IMR-90 (cell line): Measurements from ENCODE around the gene RNF141.

Experiments
- BHLHE40 ChIP-seq: fragments of 150-350 bp; IDR thresholded peaks from 2 replicates; pipeline ENCODE4 v1.6.1; 2016; ENCODE audit warnings: mild to moderate bottlenecking, low read depth, low read length
- CEBPB ChIP-seq: IDR thresholded peaks from 2 replicates; pipeline ENCODE4 v1.6.1; 2012; ENCODE audit warnings: low read depth, low read length, improper control_type of control experiment
- MAFK ChIP-seq: IDR thresholded peaks from 2 replicates; pipeline ENCODE4 v1.6.1; 2012; ENCODE audit warnings: low read depth, low read length, improper control_type of control experiment
- MAZ ChIP-seq: IDR thresholded peaks from 2 replicates; pipeline ENCODE4 v1.6.1; 2012; ENCODE audit warnings: low read depth, mild to moderate bottlenecking, low read length, improper control_type of control experiment, moderate library complexity, borderline replicate concordance
- MXI1 ChIP-seq: IDR thresholded peaks from 2 replicates; pipeline ENCODE4 v1.6.1; 2012; ENCODE audit warnings: low read depth, mild to moderate bottlenecking, low read length, moderate library complexity, borderline replicate concordance
- NFE2L2 ChIP-seq: fragments of 150-350 bp; IDR thresholded peaks from 2 replicates; pipeline ENCODE4 v1.6.1; 2016; ENCODE audit warnings: low read depth, mild to moderate bottlenecking, low read length
- POLR2A ChIP-seq: IDR thresholded peaks from 2 replicates; pipeline ENCODE4 v1.6.1; 2012; ENCODE audit warnings: mild to moderate bottlenecking, low read depth, low read length
- RAD21 ChIP-seq: IDR thresholded peaks from 2 replicates; pipeline ENCODE4 v1.6.1; 2012; ENCODE audit warnings: low read length, improper control_type of control experiment
- RCOR1 ChIP-seq: IDR thresholded peaks from 2 replicates; pipeline ENCODE4 v1.6.1; 2012; ENCODE audit warnings: mild to moderate bottlenecking, low read length, improper control_type of control experiment; ENCODE audit not compliant: insufficient replicate concordance
- RFX5 ChIP-seq: IDR thresholded peaks from 2 replicates; pipeline ENCODE4 v1.8.0; 2012; ENCODE audit warnings: low read depth, mild to moderate bottlenecking, low read length, moderate library complexity
- SMC3 ChIP-seq: fragments of 150-350 bp; IDR thresholded peaks from 2 replicates; pipeline ENCODE4 v1.6.1; 2016; ENCODE audit warnings: low read depth, mild to moderate bottlenecking, antibody characterized with exemption, low read length, moderate library complexity
- TF ChIP-seq, protein P1 (sequence below): conservative IDR thresholded peaks from 2 replicates; pipeline ENCODE4 v1.5.1; 2012; ENCODE audit warnings: mild to moderate bottlenecking, low read depth, low read length, improper control_type of control experiment
- TF ChIP-seq, protein P2 (sequence below): fragments of 150-350 bp; IDR thresholded peaks from 2 replicates; pipeline ENCODE4 v1.6.1; 2017; ENCODE audit warnings: mild to moderate bottlenecking, antibody characterized with exemption, low read length, low read depth

DNA sequence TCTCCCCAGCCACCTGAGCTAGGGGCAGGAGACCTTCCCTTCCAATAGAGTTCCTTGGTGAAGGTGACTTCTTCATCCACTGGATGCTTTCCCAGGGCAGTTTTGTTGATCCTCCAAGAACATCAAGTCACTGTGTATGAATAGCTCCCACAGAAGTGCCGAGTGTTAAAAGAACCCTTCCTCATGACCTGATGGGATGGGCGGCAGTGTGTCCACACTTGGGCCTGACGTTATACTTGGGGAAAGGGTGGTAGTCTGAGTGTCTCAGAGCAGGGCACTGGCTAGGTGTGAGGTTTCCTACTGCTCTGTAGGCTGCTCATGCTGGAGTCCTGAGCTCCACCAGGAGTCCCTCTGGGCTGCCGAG lies 35.0 kb upstream of the RNF141 start:
- TF ChIP-seq MXI1 = no peak
- no peak for TF ChIP-seq POLR2A
- no peak for TF ChIP-seq CEBPB
- TF ChIP-seq, protein P1, sequence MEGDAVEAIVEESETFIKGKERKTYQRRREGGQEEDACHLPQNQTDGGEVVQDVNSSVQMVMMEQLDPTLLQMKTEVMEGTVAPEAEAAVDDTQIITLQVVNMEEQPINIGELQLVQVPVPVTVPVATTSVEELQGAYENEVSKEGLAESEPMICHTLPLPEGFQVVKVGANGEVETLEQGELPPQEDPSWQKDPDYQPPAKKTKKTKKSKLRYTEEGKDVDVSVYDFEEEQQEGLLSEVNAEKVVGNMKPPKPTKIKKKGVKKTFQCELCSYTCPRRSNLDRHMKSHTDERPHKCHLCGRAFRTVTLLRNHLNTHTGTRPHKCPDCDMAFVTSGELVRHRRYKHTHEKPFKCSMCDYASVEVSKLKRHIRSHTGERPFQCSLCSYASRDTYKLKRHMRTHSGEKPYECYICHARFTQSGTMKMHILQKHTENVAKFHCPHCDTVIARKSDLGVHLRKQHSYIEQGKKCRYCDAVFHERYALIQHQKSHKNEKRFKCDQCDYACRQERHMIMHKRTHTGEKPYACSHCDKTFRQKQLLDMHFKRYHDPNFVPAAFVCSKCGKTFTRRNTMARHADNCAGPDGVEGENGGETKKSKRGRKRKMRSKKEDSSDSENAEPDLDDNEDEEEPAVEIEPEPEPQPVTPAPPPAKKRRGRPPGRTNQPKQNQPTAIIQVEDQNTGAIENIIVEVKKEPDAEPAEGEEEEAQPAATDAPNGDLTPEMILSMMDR = no peak
- no peak for TF ChIP-seq RFX5
- TF ChIP-seq SMC3 = no peak
- TF ChIP-seq, protein P2, sequence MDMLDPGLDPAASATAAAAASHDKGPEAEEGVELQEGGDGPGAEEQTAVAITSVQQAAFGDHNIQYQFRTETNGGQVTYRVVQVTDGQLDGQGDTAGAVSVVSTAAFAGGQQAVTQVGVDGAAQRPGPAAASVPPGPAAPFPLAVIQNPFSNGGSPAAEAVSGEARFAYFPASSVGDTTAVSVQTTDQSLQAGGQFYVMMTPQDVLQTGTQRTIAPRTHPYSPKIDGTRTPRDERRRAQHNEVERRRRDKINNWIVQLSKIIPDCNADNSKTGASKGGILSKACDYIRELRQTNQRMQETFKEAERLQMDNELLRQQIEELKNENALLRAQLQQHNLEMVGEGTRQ = no peak
- TF ChIP-seq RAD21 = no peak
- no peak for TF ChIP-seq MAZ
- no peak for TF ChIP-seq BHLHE40
- TF ChIP-seq MAFK = no peak
- TF ChIP-seq NFE2L2 = no peak
- TF ChIP-seq RCOR1 = no peak
